ENCODE results near the gene HCCS.

The HCCS gene

DNA sequence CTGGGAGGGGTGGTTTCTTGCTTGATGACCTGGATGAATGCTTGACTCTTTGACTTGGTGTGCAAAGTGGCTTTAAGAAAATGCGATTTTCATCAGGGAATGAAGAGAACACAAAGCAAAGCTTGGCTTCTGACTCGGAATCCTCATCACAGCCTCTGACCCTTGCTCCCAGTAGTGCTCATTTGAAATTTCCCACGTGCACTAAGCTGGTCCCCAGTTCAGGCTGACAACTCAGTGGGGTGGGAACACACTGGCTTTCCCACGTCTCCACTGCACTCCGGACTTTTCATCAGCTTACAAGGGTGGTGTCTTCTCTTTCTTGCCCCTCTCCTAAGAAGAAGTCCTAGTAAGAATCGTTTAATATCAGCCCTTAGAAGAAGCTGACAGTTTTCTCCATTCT lies 53.3 kb downstream of the HCCS start:
- Histone ChIP-seq H3K27ac (ENCODE audit: low read length) (no peak overlapping the region), H3K4me2 (ENCODE audit: low read length) (no peak overlapping the region), H3K9me3 (ENCODE audit: insufficient read depth, low read length) (no peaks in the 10 kb centered on the region), H3K27me3 (ENCODE audit: low read depth, low read length) (no peaks in the 10 kb centered on the region), H4K20me1 (ENCODE audit: insufficient read depth, low read length) (no peaks in the 10 kb centered on the region), H2AFZ (ENCODE audit: low read depth, low read length) (no peak overlapping the region), H3K36me3 (replicated peaks; ENCODE audit: low read depth, low read length) (no peaks in the 10 kb centered on the region), H3K4me3 (ENCODE audit: low read length) (no peak overlapping the region), H3K9ac (ENCODE audit: low read length) (no peak overlapping the region), H3K79me2 (ENCODE audit: low read length) (no peaks in the 10 kb centered on the region), H3K4me1 (ENCODE audit: low read length) (peaks cover 21% of the 10 kb centered on the region)
- no peak for TF ChIP-seq EZH2phosphoT487 (IDR thresholded peaks at IDR 0.05; ENCODE audit: low read depth)
- TF ChIP-seq, protein P1, sequence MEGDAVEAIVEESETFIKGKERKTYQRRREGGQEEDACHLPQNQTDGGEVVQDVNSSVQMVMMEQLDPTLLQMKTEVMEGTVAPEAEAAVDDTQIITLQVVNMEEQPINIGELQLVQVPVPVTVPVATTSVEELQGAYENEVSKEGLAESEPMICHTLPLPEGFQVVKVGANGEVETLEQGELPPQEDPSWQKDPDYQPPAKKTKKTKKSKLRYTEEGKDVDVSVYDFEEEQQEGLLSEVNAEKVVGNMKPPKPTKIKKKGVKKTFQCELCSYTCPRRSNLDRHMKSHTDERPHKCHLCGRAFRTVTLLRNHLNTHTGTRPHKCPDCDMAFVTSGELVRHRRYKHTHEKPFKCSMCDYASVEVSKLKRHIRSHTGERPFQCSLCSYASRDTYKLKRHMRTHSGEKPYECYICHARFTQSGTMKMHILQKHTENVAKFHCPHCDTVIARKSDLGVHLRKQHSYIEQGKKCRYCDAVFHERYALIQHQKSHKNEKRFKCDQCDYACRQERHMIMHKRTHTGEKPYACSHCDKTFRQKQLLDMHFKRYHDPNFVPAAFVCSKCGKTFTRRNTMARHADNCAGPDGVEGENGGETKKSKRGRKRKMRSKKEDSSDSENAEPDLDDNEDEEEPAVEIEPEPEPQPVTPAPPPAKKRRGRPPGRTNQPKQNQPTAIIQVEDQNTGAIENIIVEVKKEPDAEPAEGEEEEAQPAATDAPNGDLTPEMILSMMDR (IDR thresholded peaks at IDR 0.05; ENCODE audit: low read depth, low read length), result no peak

GRCh38 chrX:11171956-11172355 lies 60.8 kb downstream of the HCCS start:
- Histone ChIP-seq H3K79me2 (ENCODE audit: low read length) (no peaks in the 10 kb centered on the region), H3K4me2 (ENCODE audit: low read length) (no peak overlapping the region), H3K27me3 (ENCODE audit: low read depth, low read length) (no peaks in the 10 kb centered on the region), H3K4me1 (ENCODE audit: low read length) (no peaks in the 10 kb centered on the region), H3K27ac (ENCODE audit: low read length) (no peak overlapping the region), H2AFZ (ENCODE audit: low read depth, low read length) (no peak overlapping the region), H3K9ac (ENCODE audit: low read length) (no peak overlapping the region), H3K9me3 (ENCODE audit: insufficient read depth, low read length) (no peaks in the 10 kb centered on the region), H3K4me3 (ENCODE audit: low read length) (no peak overlapping the region), H4K20me1 (ENCODE audit: insufficient read depth, low read length) (no peaks in the 10 kb centered on the region), H3K36me3 (replicated peaks; ENCODE audit: low read depth, low read length) (no peaks in the 10 kb centered on the region)
- no peak for TF ChIP-seq EZH2phosphoT487 (IDR thresholded peaks at IDR 0.05; ENCODE audit: low read depth)
- TF ChIP-seq, protein P1 (IDR thresholded peaks at IDR 0.05; ENCODE audit: low read depth, low read length), result no peak

- H3K9me3 ChIP-seq (ENCODE audit: insufficient read depth, low read length), result no peaks in the 10 kb centered on the region
- H3K36me3 ChIP-seq (replicated peaks; ENCODE audit: low read depth, low read length), result no peaks in the 10 kb centered on the region
- no peak overlapping the region for H3K9ac ChIP-seq (ENCODE audit: low read length)
- no peaks in the 10 kb centered on the region for H4K20me1 ChIP-seq (ENCODE audit: insufficient read depth, low read length)
- no peaks in the 10 kb centered on the region for H3K27me3 ChIP-seq (ENCODE audit: low read depth, low read length)
- no peaks in the 10 kb centered on the region for H3K4me1 ChIP-seq (ENCODE audit: low read length)
- H3K4me3 ChIP-seq (ENCODE audit: low read length), result no peak overlapping the region
- no peak overlapping the region for H3K27ac ChIP-seq (ENCODE audit: low read length)
- H3K4me2 ChIP-seq (ENCODE audit: low read length), result no peak overlapping the region
- no peak overlapping the region for H2AFZ ChIP-seq (ENCODE audit: low read depth, low read length)
- TF ChIP-seq, protein P1 (IDR thresholded peaks at IDR 0.05; ENCODE audit: low read depth, low read length), result no peak
- TF ChIP-seq EZH2phosphoT487 (IDR thresholded peaks at IDR 0.05; ENCODE audit: low read depth), result no peak
- H3K79me2 ChIP-seq (ENCODE audit: low read length), result no peaks in the 10 kb centered on the region
Observed at GRCh38 chrX:11172415-11172814, 61.3 kb downstream of the HCCS start.

Data from OCI-LY3 (cell line).